Inflammatory macrophage (primary cell): ENCODE measurements around the gene SLC38A9.

ENCODE experiments used
- DNase-seq, 2 donors: peaks; one replicate each; pipeline ENCODE4 v3.0.0-alpha.2; 2020 to 2022

The SLC38A9 gene

GRCh38 chr5:55577353-55578060 lies 134.6 kb downstream of the SLC38A9 start:
- DNase-seq: no peak

GRCh38 chr5:55576661-55577060 lies 135.5 kb downstream of the SLC38A9 start:
- no peak for DNase-seq
